HFFc6 (cell line): ENCODE data around the gene SOX21. TPM values are rescaled to one million over a fixed set of nuclear protein-coding genes. Genes with fewer than 3 reads are reported as not detected.
A peak's percentile ranks its signal among the peaks of the same experiment; 100 is the strongest.

Experiments
- DNase-seq: peaks from one replicate; pipeline ENCODE4 v3.0.0-alpha.2; 2018
- H3K27ac Mint-ChIP-seq: 2 replicates; pipeline ENCODE4 v1.8.0; 2020; ENCODE audit warnings: mild to moderate bottlenecking, mixed read lengths
- H3K27me3 Mint-ChIP-seq: 2 replicates; pipeline ENCODE4 v1.8.0; 2021; ENCODE audit warnings: mild to moderate bottlenecking, moderate library complexity, mixed read lengths; ENCODE audit not compliant: insufficient read depth
- H3K36me3 Mint-ChIP-seq: 2 replicates; pipeline ENCODE4 v1.8.0; 2021; ENCODE audit warnings: low read depth, mixed read lengths
- H3K4me1 Mint-ChIP-seq: 2 replicates; pipeline ENCODE4 v1.8.0; 2020; ENCODE audit warnings: low read depth, mixed read lengths
- H3K4me3 Mint-ChIP-seq: 2 replicates; pipeline ENCODE4 v1.8.0; 2020; ENCODE audit warnings: mild to moderate bottlenecking, moderate library complexity, mixed read lengths
- H3K9me3 Mint-ChIP-seq: 2 replicates; pipeline ENCODE4 v1.8.0; 2020; ENCODE audit warnings: mild to moderate bottlenecking, mixed read lengths
- long read RNA-seq: library from polyadenylated mRNA; unstranded; transcript quantifications from one replicate; pipeline ENCODE4 v2.0.0, GENCODE V29; 2019
- total RNA-seq, 6 experiments: library from RNA; stranded (reverse); fragmentation: NEBNext Ultra II Directional; extraction: Animal tissue kit (Norgen Biotek cat#: 25700); gene quantifications; 2 replicates in 1 of 6; 3 replicates in 5 of 6; pipeline ENCODE4 v1.2.3, GENCODE V29; 2021
- TF ChIP-seq, protein P1 (sequence below): fragments of 200-600 bp; sonication (generic); IDR thresholded peaks from 2 replicates; pipeline ENCODE4 v1.5.0; 2021; ENCODE audit warnings: antibody characterized with exemption, mild to moderate bottlenecking

SOX21 gene
- total RNA-seq, result not detected
- long read RNA-seq, result 0 reads

- no peaks in the 10 kb centered on the region for H3K9me3 Mint-ChIP-seq
- DNase-seq, result no peak
- peaks cover 56% of the 10 kb centered on the region for H3K27me3 Mint-ChIP-seq
- no peaks in the 10 kb centered on the region for H3K36me3 Mint-ChIP-seq
- H3K4me3 Mint-ChIP-seq, result peak within 1 kb of the TSS; percentile 53; the same call in 1 of the 2 replicates
- TF ChIP-seq, protein P1, sequence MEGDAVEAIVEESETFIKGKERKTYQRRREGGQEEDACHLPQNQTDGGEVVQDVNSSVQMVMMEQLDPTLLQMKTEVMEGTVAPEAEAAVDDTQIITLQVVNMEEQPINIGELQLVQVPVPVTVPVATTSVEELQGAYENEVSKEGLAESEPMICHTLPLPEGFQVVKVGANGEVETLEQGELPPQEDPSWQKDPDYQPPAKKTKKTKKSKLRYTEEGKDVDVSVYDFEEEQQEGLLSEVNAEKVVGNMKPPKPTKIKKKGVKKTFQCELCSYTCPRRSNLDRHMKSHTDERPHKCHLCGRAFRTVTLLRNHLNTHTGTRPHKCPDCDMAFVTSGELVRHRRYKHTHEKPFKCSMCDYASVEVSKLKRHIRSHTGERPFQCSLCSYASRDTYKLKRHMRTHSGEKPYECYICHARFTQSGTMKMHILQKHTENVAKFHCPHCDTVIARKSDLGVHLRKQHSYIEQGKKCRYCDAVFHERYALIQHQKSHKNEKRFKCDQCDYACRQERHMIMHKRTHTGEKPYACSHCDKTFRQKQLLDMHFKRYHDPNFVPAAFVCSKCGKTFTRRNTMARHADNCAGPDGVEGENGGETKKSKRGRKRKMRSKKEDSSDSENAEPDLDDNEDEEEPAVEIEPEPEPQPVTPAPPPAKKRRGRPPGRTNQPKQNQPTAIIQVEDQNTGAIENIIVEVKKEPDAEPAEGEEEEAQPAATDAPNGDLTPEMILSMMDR, result no peak
- H3K4me1 Mint-ChIP-seq, result peaks cover 19% of the 10 kb centered on the region; the same call in 1 of the 2 replicates
- no peak within 1 kb of the TSS for H3K27ac Mint-ChIP-seq
These were observed at the start of gene SOX21 for GRCh38 chr13:94712287-94712811. Gene SOX21, minus strand, starts transcription at chr13:94712545. Its CDS starts 496 bp downstream, at chr13:94712049.

GRCh38 chr13:94761407-94761806 lies 49.1 kb upstream of the SOX21 start:
- no peaks in the 10 kb centered on the region for H3K36me3 Mint-ChIP-seq
- no peak for DNase-seq
- no peak overlapping the region for H3K27ac Mint-ChIP-seq
- H3K4me1 Mint-ChIP-seq, result no peaks in the 10 kb centered on the region
- H3K27me3 Mint-ChIP-seq, result peaks cover 6% of the 10 kb centered on the region
- H3K9me3 Mint-ChIP-seq, result no peaks in the 10 kb centered on the region
- H3K4me3 Mint-ChIP-seq, result no peak overlapping the region
- TF ChIP-seq, protein P1, result no peak

DNA sequence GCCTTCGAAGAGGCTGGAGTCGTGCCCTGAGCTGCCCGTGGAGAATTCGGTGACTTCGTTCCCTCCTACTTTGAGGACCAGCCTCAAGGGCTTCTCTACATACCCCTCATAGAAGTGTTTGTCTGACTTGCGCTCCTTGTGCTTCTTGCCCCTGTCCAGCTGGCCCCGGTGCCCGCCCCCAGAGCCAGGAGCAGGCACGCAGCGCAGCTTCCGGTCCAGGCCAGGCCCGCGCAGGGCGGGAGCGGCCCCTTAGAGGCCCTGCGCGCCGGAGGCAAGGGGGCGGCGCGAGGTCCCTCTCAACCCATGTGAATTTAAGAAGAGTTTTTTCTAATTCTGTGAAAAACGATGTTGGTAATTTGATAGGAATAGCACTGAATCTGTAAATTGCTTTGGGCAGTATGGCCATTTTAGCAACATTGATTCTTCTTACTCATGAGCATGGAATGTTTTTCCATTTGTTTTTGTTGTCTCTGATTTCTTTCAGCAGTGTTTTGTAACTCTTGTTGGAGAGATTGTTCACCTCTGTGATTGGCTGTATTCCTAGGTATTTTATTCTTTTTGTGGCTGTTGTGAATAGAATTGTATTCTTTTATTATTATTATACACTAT lies 46.9 kb upstream of the SOX21 start:
- DNase-seq, result no peak
- H3K36me3 Mint-ChIP-seq, result no peaks in the 10 kb centered on the region
- H3K4me1 Mint-ChIP-seq, result no peaks in the 10 kb centered on the region
- TF ChIP-seq, protein P1, result no peak
- no peaks in the 10 kb centered on the region for H3K9me3 Mint-ChIP-seq
- no peak overlapping the region for H3K27ac Mint-ChIP-seq
- no peak overlapping the region for H3K4me3 Mint-ChIP-seq
- H3K27me3 Mint-ChIP-seq, result peaks cover 6% of the 10 kb centered on the region

DNA sequence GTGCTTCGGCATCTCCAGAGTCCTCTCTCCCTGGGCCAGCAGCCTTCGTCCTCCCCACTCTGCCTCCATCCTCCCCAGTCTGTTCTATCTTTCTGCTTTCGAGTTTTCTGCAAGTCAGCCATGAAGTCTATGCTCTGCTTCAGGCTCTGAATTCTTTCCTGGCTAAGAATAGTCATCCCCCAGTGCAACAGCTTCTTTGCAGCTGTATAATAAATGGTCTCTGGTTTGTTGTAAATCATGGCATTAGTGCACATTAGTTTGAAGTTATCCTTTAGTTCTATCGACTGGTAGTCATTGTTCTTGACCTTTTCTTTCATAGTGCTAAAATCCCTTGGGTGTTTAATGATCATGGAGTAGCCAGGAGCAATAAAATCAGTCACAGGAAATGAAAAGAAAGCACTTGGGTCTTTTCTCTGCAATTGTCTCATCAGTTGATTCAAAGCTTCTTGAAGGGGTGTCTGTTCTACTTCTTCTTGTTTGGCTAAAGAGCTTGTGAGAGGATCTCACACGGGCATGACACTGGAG lies 46.2 kb upstream of the SOX21 start:
- TF ChIP-seq, protein P1, result no peak
- Mint-ChIP-seq H3K27me3 (peaks cover 6% of the 10 kb centered on the region), H3K9me3 (no peaks in the 10 kb centered on the region), H3K36me3 (no peaks in the 10 kb centered on the region), H3K4me3 (no peak overlapping the region), H3K4me1 (no peaks in the 10 kb centered on the region), H3K27ac (no peak overlapping the region)
- no peak for DNase-seq

DNA sequence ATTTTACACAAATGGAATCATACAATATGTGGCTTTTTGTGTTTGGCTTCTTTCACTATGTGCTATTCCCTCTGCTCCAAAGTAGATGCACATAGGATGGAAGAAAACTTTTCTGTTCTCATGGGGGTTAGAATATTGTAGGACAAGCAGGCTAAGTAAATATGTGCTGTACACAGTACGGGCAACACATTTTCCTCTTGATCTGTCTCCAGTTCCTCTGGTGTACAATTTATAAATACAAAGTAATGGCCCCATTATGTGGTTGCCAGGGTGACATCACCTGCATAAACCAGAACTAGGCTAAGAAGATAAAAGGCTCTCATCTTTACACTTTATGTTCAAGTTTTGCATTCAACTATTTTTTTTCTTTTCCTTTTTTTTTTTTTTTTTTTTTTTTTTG lies 41.0 kb upstream of the SOX21 start:
- Mint-ChIP-seq H3K9me3 (no peaks in the 10 kb centered on the region), H3K4me3 (no peak overlapping the region), H3K27me3 (peaks cover 7% of the 10 kb centered on the region; the same call in 1 of the 2 replicates), H3K36me3 (no peaks in the 10 kb centered on the region), H3K27ac (no peak overlapping the region), H3K4me1 (no peaks in the 10 kb centered on the region)
- TF ChIP-seq, protein P1, result no peak
- no peak for DNase-seq
